NOMO-1 (cell line): ENCODE results near the gene BHLHA9.
A peak's percentile ranks its signal among the peaks of the same experiment; 100 is the strongest.

Experiments used
- DNase-seq, 2 experiments: peaks; one replicate each; lab custom pipeline; 2025; ENCODE audit not compliant: unreplicated experiment in 2 of 2; lab: John Stamatoyannopoulos, UW

Gene BHLHA9

DNA sequence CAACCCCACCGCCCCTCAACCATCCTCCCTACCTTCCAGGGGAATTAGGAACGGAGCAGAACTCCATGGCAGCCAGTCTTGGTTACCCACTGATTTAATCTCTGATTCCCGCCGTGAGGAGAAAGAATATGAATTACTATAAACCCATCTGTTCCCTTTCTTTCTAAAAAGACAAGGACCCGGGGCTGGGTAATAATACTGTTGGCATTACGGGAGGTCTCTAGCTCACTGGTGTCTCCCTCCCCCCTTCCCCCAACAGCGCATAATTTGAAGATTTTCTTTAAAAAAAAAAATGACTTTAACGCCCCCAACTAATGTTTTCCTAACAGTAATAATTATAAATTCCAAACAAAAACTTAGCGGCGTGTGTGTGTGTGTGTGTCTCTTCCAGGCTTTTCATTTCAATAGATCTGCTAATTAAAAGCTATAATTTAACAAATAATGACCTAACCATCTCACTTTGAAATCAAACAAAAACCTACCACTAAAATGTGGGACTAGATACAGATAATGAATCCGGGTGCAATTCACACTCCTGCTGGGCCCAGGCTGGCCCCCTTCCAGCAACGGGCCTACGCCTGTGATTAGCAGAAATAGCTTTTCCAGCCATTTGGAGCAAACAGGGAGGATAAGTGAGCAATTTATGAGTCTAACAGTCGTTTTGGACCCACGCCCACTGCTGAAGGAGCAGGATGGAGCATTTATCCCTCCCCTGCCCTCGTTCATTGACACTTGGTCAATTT is 18.2 kb upstream of the BHLHA9 start:
- DNase-seq = no peak

GRCh38 chr17:1255041-1255440 is 15.2 kb upstream of the BHLHA9 start:
- no peak for DNase-seq

DNA sequence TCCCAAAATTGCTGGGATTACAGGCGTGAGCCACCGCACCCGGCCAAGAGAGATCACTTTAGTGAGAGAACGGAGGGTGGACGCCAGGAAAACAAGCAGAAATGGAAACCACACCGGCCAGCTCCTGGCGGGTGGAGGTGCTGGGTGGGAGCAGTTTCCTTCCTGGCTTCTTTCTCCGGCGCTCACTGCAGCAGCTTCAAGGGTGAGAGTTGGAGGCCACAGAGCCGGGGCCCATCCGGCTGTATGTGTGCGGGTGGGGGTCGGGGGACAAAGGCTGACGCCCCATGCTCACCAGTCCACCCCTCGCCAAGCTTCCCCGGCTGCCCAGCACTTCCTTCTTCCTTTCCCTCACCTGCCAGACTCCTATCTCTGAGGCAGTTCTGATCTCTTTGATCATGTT is 13.5 kb upstream of the BHLHA9 start:
- no peak for DNase-seq

GRCh38 chr17:1260086-1260769 is 10.0 kb upstream of the BHLHA9 start:
- DNase-seq = peak in 1 of 2 experiments; percentile 8

DNA sequence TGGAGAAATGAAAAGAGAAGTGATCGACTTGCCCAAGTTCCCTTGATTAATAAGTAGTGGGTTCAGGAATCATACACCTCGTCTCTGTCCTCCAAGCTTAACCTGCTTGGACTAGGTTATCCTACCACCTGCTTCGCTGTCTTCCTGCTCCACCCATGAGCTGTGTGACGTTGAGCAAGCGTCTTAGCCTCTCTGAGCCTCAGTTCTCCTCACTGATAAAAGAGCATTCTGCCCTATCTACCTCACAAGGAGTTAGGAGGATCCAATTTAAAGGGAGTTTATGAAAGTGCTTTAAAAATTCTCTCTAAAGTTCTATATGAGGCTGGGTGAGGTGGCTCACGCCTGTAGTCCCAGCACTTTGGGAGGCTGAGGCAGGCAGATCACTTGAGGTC is 9.5 kb upstream of the BHLHA9 start:
- DNase-seq = no peak

DNA sequence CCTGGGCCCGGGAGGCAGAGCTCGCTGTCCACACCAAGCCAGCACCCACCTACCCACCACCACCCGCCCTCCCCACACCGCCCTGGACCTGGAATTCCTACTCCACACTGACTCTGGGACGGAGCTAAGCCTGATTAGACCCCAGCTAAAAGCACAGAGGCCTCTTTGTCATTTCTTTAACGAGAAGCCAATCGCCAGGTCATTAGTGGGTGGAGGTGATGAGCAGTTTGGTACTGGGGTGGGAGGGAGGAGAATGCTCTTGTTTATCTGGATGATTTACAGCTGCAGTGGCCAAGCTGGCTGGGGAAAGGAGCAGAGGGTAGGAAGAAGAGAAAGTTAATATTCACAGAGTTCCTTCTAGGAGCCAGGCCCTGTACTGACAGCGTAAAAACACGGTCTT is 6.0 kb upstream of the BHLHA9 start:
- no peak for DNase-seq

DNA sequence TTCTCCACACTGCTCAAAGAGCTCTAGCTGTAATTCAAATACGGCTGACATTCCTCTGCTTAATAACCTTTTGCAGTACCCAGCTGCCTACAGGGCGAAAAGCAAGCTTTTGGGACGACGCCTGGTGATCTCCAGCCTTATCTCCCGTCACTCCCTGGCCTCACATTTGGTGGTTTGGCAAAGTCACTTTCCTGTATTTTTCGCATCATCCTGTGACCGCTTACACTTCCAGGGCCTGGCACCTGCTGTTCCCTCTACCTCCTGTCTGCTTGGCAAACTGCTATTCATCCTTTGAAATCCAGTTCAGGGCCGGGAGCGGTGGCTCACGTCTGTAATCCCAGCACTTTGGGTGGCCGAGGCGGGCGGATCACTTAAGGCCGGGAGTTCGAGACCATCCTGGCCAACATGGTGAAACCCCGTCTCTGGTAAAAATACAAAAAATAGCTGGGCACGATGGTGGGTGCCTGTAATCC is 2.7 kb upstream of the BHLHA9 start:
- DNase-seq = no peak

DNA sequence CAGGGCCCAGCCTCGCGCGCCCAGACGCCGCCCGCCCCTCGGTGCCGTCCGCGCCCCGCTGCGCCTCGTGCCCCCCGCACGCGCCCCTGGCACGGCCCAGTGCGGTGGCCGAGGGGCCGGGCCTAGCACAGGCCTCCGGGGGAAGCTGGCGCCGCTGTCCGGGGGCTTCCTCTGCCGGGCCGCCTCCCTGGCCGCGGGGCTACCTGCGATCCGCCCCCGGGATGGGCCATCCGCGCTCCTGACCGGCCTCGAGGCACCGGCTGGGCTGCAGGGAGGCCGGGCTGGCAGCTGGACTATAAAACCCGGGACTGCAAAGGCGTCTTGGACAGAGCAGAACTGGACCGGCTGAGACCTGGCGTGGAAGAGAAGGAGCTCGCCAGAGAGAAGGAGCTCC is 783 bp downstream of the BHLHA9 start:
- no peak for DNase-seq

GRCh38 chr17:1271441-1271840 is 1.2 kb downstream of the BHLHA9 start:
- no peak for DNase-seq

- no peak for DNase-seq
These were observed 2.5 kb downstream of the BHLHA9 start for GRCh38 chr17:1272701-1273100.

DNA sequence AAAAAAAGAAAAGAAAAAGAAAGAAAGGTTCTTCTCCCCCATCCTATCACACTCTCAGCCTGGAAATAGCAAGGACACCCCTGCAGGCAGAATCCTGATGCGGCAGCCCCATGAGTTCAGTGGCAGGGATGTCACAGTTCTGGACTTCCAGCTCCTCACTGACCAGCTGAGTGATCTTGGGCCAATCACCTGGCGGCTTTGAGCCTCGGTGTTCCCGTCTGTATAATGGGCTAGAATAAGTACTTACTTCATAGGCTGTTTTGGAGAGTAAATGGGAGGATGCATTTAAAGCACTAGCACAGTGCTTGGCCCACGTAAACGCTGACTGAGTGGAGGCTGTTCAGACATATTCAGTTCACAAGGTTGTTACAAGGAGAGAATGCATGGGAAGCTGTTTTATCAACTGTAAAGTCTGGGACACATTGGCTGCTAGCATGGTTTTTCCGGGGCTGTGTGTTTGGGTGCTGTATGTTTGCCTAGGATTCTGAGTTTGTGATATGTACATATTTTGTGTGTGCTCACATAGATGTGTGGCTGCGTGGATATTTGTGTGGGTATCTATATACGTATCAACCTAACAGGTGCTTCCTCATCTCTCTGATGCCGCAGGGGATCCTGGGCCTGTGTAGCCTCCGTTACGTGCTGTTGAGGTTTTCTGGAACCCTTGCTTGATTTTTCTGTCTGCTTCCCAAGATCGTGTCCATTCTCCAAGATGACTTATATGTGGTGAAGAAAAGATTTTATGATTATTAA is 3.4 kb downstream of the BHLHA9 start:
- no peak for DNase-seq

DNA sequence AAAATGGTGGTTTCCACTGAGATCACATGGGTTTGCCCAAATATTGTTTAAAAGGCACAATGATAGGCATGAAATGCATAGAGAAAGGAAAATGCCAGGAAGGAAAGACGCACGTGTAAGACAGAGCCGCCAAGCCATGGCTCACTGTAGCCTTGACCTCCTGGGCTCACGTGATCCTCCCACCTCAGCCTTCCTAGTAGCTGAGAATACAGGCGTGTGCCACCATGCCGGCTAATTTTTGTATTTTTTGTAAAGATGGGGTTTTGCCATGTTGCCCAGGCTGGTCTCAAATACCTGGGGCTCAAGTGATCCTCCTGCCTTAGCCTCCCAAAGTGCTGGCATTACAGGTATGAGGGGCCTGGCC is 4.0 kb downstream of the BHLHA9 start:
- no peak for DNase-seq

DNA sequence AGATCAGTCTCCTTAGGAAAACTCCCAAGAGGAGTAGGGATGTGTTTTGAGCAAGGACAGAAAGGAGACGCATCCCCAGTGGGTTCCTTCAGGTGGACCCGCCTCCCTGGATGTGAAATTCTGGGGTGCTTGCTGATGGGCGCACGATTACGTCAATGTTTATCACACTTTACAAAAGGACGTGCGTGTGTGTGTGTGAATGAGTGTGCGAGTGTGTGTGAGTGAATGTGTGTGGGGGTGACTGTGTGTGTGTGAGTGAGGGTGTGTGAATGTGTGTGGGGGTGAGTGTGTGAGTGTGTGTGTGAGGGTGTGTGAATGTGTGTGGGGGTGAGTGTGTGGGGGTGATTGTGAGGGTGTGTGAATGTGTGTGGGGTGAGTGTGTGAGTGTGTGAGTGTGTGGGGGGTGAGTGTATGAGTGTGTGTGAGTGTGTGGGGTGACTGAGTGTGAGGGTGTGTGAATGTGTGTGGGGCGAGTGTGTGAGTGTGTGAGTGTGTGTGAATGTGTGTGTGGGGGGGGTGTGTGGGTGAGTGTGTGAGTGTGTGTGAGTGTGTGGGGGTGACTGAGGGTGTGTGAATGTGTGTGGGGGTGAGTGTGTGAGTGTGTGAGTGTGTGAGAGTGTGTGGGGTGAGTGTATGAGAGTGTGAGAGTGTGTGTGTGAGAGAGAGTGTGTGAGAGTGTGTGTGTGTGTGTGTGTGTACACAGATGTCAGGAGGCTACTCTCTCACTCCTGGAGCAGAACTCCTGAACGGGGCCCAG is 5.1 kb downstream of the BHLHA9 start:
- DNase-seq = no peak

GRCh38 chr17:1275962-1276736 is 5.9 kb downstream of the BHLHA9 start:
- DNase-seq = peak; percentile 21 to 35

DNA sequence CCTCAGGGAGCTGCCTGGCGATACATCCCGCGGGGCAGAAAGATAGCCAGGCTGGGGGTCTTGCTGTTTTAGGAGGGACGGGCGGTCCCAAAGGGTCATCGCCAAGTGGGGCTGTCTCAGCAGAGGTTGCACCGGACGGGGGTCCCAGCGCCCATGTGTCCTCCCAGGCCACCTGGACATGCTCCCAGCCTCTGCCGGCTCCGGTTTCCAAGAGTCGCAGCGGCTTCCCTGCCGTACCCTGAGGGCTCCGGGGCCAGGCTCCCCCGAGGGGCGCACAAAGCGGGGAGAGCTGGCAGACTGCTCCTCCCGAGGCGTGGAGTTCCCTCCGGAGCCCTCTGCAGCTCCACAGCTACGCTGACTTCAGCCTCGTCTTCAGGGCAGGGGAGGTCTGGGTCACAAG is 10.4 kb downstream of the BHLHA9 start:
- DNase-seq = no peak

GRCh38 chr17:1286379-1287106 is 16.3 kb downstream of the BHLHA9 start:
- DNase-seq = no peak

- no peak for DNase-seq
These were observed 19.5 kb downstream of the BHLHA9 start for GRCh38 chr17:1289695-1290094.

GRCh38 chr17:1290676-1291075 is 20.4 kb downstream of the BHLHA9 start:
- no peak for DNase-seq

- DNase-seq = peak; percentile 49 to 72
These were observed 24.0 kb downstream of the BHLHA9 start for GRCh38 chr17:1294157-1294717.
